Nephron (organoid): ENCODE measurements around the gene ANKRD11.
"Not testable (repeated sequence)": the region's sequence is repeated elsewhere in the genome, so short reads cannot be mapped to it uniquely, and the experiment has no call there.

ENCODE experiments used
- H3K27ac Mint-ChIP-seq, 3 experiments: 2 replicates each; pipeline ENCODE4 v1.8.0; 2020; ENCODE audit warnings: mixed read lengths in 3 of 3, mild to moderate bottlenecking in 2 of 3, moderate library complexity in 1 of 3
- H3K27me3 Mint-ChIP-seq: 2 replicates; pipeline ENCODE4 v1.8.0; 2021; ENCODE audit warnings: low read depth, mild to moderate bottlenecking, moderate library complexity, mixed read lengths
- H3K36me3 Mint-ChIP-seq: 2 replicates; pipeline ENCODE4 v1.8.0; 2020; ENCODE audit warnings: low read depth, mixed read lengths
- H3K4me1 Mint-ChIP-seq: 2 replicates; pipeline ENCODE4 v1.8.0; 2020; ENCODE audit warnings: mixed read lengths
- H3K4me3 Mint-ChIP-seq, 3 experiments: 2 replicates each; pipeline ENCODE4 v1.8.0; 2020; ENCODE audit warnings: mild to moderate bottlenecking in 3 of 3, mixed read lengths in 3 of 3, moderate library complexity in 2 of 3
- H3K9me3 Mint-ChIP-seq: 2 replicates; pipeline ENCODE4 v1.8.0; 2020; ENCODE audit warnings: mixed read lengths
- TF ChIP-seq, protein P1 (sequence below), 3 experiments: fragments of 200-600 bp; sonication (generic); IDR thresholded peaks; one replicate each; pipeline ENCODE4 v1.5.0; 2021; ENCODE audit warnings: antibody characterized with exemption in 3 of 3; ENCODE audit not compliant: unreplicated experiment in 3 of 3

ANKRD11 gene

DNA sequence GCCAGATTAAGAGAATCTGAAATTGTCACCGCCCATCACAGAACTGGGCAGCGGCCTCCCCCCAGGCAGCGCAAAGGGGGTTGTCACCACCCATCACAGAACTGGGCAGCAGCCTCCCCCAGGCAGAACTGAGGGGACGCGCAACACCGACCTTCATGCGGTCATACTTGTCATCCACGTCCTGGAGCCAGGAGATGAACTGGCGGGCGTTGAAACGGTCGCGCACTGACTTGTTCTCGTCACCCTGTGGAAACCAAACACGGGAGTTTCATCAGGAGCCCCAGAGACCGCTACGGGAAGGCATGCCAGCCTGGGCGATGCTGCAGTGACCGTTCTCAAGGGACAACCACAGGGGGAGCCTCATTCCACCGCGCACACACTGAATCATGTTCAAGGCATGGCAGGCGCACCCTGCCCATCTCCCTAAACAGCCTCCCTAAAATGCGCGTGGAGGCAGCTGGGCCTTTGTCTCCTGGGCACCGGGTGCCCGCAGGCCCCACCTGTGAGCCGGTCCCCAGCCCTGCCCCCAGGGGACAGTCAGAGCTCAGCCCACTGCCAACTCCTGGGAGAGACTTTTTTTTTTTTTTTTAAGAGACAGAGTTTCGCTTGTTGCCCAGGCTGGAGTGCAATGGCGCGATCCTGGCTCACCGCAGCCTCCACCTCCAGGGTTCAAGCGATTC is 219.6 kb downstream of the ANKRD11 start:
- Mint-ChIP-seq H3K9me3 (no peaks in the 10 kb centered on the region), H3K36me3 (peaks cover 58% of the 10 kb centered on the region), H3K27ac (no peak overlapping the region), H3K4me1 (no peaks in the 10 kb centered on the region), H3K27me3 (no peaks in the 10 kb centered on the region), H3K4me3 (no peak overlapping the region)
- TF ChIP-seq, protein P1, sequence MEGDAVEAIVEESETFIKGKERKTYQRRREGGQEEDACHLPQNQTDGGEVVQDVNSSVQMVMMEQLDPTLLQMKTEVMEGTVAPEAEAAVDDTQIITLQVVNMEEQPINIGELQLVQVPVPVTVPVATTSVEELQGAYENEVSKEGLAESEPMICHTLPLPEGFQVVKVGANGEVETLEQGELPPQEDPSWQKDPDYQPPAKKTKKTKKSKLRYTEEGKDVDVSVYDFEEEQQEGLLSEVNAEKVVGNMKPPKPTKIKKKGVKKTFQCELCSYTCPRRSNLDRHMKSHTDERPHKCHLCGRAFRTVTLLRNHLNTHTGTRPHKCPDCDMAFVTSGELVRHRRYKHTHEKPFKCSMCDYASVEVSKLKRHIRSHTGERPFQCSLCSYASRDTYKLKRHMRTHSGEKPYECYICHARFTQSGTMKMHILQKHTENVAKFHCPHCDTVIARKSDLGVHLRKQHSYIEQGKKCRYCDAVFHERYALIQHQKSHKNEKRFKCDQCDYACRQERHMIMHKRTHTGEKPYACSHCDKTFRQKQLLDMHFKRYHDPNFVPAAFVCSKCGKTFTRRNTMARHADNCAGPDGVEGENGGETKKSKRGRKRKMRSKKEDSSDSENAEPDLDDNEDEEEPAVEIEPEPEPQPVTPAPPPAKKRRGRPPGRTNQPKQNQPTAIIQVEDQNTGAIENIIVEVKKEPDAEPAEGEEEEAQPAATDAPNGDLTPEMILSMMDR (IDR thresholded peaks at IDR 0.05; ENCODE audit: unreplicated experiment in 3 of 3): no peak

DNA sequence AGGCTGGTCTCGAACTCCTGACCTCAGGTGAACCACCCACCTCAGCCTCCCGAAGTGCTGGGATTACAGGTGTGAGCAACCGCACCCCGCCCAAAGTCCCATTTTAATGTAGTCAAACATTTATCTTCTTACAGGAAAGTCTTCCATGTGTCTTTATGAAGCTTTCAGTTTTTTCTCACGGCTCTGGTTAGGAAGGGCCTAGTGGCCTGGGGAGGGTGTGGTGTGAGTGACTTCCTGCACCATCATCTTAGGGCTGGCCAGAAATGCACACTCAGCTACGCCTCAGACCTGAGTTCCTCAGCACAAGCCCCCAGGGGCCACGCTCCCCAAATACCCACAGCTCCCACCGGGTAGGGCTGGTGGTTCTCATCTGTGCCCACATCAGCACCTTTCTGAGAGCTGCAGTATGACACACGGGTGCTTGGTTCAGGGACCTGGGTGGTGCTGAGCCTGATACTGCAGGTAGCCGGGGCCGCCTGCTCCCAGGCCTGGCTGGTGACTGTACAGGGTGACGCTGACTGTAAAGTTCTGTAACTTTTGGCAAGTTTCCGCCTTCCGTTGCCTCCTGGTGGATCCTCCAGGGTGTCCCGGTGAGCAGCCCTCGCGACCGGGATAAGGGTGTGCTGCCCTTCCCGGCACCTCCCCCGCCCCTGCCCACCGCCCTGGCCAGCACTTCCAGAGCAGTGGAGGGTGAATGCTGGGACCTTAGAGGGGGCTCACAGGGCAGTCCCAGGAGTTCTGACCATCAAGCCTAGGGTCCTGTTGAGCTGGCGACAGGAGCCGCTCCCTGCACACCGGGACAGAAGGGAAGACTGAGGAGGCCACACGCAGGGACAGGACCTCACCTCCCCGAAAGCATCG is 220.3 kb downstream of the ANKRD11 start:
- TF ChIP-seq, protein P1 (IDR thresholded peaks at IDR 0.05; ENCODE audit: unreplicated experiment in 3 of 3): no peak
- no peaks in the 10 kb centered on the region for H3K9me3 Mint-ChIP-seq
- no peaks in the 10 kb centered on the region for H3K27me3 Mint-ChIP-seq
- H3K27ac Mint-ChIP-seq: no peak overlapping the region
- no peaks in the 10 kb centered on the region for H3K4me1 Mint-ChIP-seq
- H3K36me3 Mint-ChIP-seq: peaks cover 59% of the 10 kb centered on the region
- no peak overlapping the region for H3K4me3 Mint-ChIP-seq

DNA sequence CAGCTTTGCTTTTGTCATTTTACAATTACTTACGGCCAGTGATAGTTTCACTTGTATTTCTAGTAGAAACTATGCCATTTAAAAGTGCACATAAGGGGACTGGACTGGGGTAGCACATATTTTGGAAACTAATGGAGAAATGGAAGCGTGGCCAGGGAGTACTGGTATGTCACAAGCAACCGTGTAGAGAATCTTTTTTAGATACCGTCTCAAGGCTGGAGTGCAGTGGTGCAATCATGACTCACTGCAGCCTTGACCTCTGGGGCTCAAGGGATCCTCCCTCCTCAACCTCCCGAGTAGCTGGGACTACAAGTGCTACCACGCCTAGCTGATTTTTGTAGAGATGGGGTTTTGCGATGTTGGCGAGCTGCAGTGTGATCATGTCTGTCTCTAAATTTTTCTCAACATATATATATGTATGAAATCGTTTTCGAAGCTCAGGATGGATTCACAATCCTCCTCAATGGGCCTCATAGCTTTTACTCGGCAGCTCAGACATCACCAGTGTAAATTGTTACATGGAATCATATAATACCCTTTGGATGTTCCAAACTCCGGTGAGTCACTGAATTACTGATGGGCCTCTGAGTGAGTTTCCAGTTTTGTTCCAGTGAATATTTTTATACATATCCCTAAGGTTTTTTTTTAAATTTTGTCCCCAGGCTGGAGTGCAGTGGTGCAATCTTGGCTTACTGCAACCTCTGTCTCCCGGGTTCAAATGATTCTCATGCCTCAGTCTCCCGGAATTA is 221.2 kb downstream of the ANKRD11 start:
- H3K9me3 Mint-ChIP-seq: no peaks in the 10 kb centered on the region
- H3K27me3 Mint-ChIP-seq: no peaks in the 10 kb centered on the region
- H3K4me1 Mint-ChIP-seq: no peaks in the 10 kb centered on the region
- TF ChIP-seq, protein P1 (IDR thresholded peaks at IDR 0.05; ENCODE audit: unreplicated experiment in 3 of 3): no peak
- H3K4me3 Mint-ChIP-seq: no peak overlapping the region
- no peak overlapping the region for H3K27ac Mint-ChIP-seq
- peaks cover 64% of the 10 kb centered on the region for H3K36me3 Mint-ChIP-seq

DNA sequence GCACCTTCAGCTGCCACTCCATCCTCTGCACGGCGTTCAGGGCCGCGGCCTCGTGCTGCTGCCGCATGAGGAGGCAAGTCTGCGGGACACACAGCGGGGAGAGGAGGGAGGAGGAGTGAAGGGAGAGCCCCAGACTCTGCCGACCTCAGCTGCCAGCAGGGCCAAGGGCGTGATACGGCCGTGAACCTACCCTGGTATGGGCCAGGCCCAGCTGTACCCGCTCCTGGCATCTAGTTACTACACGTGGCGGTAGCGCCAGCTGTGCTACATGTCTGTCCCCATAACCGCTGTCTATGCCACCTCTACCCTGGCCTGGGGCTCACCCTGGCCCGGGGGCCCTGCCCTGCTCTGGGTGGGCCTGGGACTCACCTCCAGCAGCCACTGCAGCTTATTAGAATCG is 221.8 kb downstream of the ANKRD11 start:
- no peaks in the 10 kb centered on the region for H3K27me3 Mint-ChIP-seq
- H3K4me1 Mint-ChIP-seq: no peaks in the 10 kb centered on the region
- TF ChIP-seq, protein P1 (IDR thresholded peaks at IDR 0.05; ENCODE audit: unreplicated experiment in 3 of 3): no peak
- no peak overlapping the region for H3K4me3 Mint-ChIP-seq
- H3K9me3 Mint-ChIP-seq: no peaks in the 10 kb centered on the region
- no peak overlapping the region for H3K27ac Mint-ChIP-seq
- H3K36me3 Mint-ChIP-seq: peaks cover 61% of the 10 kb centered on the region

DNA sequence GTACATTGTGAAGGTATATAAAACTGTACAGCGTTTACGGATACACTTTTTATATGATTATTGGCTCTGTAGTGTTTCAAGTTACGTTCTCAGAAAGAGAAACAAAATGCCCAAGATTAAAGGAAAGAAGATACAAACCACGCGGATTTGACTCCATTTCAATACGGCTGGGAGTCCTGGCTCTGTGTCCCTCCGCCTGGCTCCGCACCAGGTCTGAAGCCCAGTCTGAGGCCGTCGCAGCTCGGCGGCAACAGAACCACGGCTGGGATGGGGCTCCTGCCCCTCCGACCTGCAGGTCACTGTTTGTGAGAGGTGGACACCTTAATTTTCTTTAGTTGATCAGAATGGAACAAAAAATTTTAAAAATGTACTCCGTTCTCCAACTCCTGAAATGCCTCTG is 222.6 kb downstream of the ANKRD11 start:
- H3K36me3 Mint-ChIP-seq: peaks cover 52% of the 10 kb centered on the region
- not testable (repeated sequence) for H3K27me3 Mint-ChIP-seq, H3K4me3 Mint-ChIP-seq, H3K9me3 Mint-ChIP-seq, H3K4me1 Mint-ChIP-seq, H3K27ac Mint-ChIP-seq

DNA sequence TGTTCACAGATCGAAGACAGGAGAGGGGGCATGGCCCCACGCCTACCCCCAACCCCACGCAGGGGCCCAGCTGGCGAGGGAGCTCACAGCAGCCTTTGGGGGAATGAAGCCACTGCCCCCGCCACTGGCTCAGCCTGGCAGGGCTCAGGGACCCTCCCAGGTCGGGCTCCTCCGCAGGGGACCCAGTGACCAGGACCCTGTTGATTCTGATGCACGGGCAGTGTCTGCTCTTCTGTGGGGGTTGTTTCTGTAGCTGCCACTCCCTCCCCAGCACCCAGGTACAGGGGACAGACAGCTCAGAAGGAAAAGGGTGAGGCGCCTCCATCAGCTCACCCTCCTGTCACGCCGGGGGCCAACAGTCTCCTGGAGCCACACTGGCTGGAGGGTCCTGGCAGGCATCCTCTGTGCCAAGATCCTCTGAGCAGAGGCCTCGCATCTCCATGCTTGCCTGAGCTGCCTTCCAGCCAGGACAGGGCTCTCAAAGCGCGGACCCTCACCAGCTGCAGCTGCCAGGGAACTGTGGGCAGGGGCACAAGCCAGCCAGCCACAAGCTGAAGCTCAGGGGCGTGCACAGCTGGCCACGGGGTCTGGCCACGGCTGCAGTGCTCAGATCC is 223.7 kb downstream of the ANKRD11 start:
- no peaks in the 10 kb centered on the region for H3K4me1 Mint-ChIP-seq
- TF ChIP-seq, protein P1 (IDR thresholded peaks at IDR 0.05; ENCODE audit: unreplicated experiment in 3 of 3): no peak
- H3K9me3 Mint-ChIP-seq: no peaks in the 10 kb centered on the region
- H3K27me3 Mint-ChIP-seq: peaks cover 1% of the 10 kb centered on the region
- no peak overlapping the region for H3K27ac Mint-ChIP-seq
- H3K36me3 Mint-ChIP-seq: peaks cover 46% of the 10 kb centered on the region
- no peak overlapping the region for H3K4me3 Mint-ChIP-seq
